ENCODE data around the gene ZNF467. TPM values are rescaled to one million over a fixed set of nuclear protein-coding genes. Genes with fewer than 3 reads are reported as not detected.

The ZNF467 gene
- total and polyA plus RNA-seq, 2 of the 8 experiments (the other 6 are each of a cell fraction or from before 2014, with no cell fraction given), result 0.50 to 0.51 TPM

- no peaks in the 10 kb centered on the region for H3K27me3 ChIP-seq (replicated peaks in 1 of 4; ENCODE audit: control insufficient read depth in 3 of 4, extremely low read depth in 1 of 4, insufficient read depth in 3 of 4, low read length in 3 of 4)
- no peak overlapping the region for H2AFZ ChIP-seq (ENCODE audit: low read length)
- H2BK15ac ChIP-seq (ENCODE audit: low read length), result no peak overlapping the region
- no peak overlapping the region for H3K4ac ChIP-seq (replicated peaks; ENCODE audit: insufficient read length, low read depth, low read length)
- no peaks in the 10 kb centered on the region; the same call in 1 of the 2 replicates for H3K79me1 ChIP-seq (ENCODE audit: low read depth, low read length)
- H2BK120ac ChIP-seq (replicated peaks; ENCODE audit: low read depth, low read length), result no peak overlapping the region
- H3K9me3 ChIP-seq (ENCODE audit: insufficient read depth in 2 of 2, low read depth in 1 of 2, low read length in 1 of 2), result peaks cover 8 to 29% of the 10 kb centered on the region in 2 experiments; a peak in 3 of 4 replicates
- H2BK12ac ChIP-seq (ENCODE audit: low read depth, low read length), result no peak overlapping the region
- H2BK20ac ChIP-seq (ENCODE audit: low read length), result no peak overlapping the region
- H3K4me3 ChIP-seq (ENCODE audit: extremely low read depth in 1 of 4, insufficient read depth in 2 of 4, low read depth in 3 of 4, low read length in 4 of 4), result no peak overlapping the region
- H4K5ac ChIP-seq (ENCODE audit: insufficient read length, low read depth, low read length), result no peak overlapping the region
- POLR2A ChIA-PET (ENCODE audit: partially characterized antibody), result interaction anchor here (0.7 to 1.1 kb wide), 2 partner anchors 11 to 25 kb away, joined by 3 read pairs; no protein-coding TSS in a partner anchor
- no peaks in the 10 kb centered on the region for H4K20me1 ChIP-seq (replicated peaks in 1 of 2; ENCODE audit: control insufficient read depth in 1 of 2, insufficient read depth in 2 of 2, low read length in 2 of 2)
- H4K91ac ChIP-seq (replicated peaks; ENCODE audit: insufficient read length, low read length), result no peak overlapping the region
- H3K27ac ChIP-seq (ENCODE audit: low read depth, low read length), result no peak overlapping the region
- H3K4me2 ChIP-seq (ENCODE audit: insufficient read depth in 1 of 2, low read depth in 2 of 2, low read length in 2 of 2), result no peak overlapping the region
- H3K23me2 ChIP-seq (ENCODE audit: low read depth, low read length), result no peaks in the 10 kb centered on the region
- H3K14ac ChIP-seq (ENCODE audit: insufficient read length), result no peak overlapping the region
- H3K56ac ChIP-seq (replicated peaks; ENCODE audit: insufficient read length, low read depth, low read length), result no peak overlapping the region
- H2BK5ac ChIP-seq (ENCODE audit: low read depth, low read length), result no peak overlapping the region; the same call in 1 of the 2 replicates
- FAIRE-seq, result no peak
- H3K79me2 ChIP-seq (ENCODE audit: control insufficient read depth in 1 of 2, insufficient read depth in 2 of 2, low read length in 2 of 2), result no peaks in the 10 kb centered on the region
- H3K36me3 ChIP-seq (ENCODE audit: control insufficient read depth in 2 of 4, insufficient read depth in 4 of 4, low read length in 3 of 4), result no peaks in the 10 kb centered on the region
- 89% methylated on average over 14 of the region's 17 CpGs; no CpG with 5 or more reads in 1 of the 2 experiments for WGBS, 2 experiments (ENCODE audit: extremely low coverage in 1 of 2, insufficient coverage in 1 of 2, insufficient read length in 1 of 2, insufficient replicate concordance in 2 of 2, low coverage in 1 of 2, low lambda C conversion rate in 2 of 2, missing lambda C conversion rate in 1 of 2)
- CTCF ChIA-PET (ENCODE audit: partially characterized antibody), result interaction anchor here (0.6 to 5.2 kb wide), 8 partner anchors 8 to 61 kb away, joined by 3 to 67 read pairs (median 4); no protein-coding TSS in a partner anchor
- H4K8ac ChIP-seq (ENCODE audit: extremely low read depth, insufficient read depth, low read length), result no peak overlapping the region
- no peak overlapping the region for H2AK5ac ChIP-seq (ENCODE audit: low read depth, low read length)
- H3K9ac ChIP-seq (replicated peaks in 1 of 4; ENCODE audit: extremely low read depth in 1 of 4, low read depth in 3 of 4, low read length in 3 of 4), result no peak overlapping the region
- DNase-seq (ENCODE audit: low read depth in 1 of 2, low spot score in 2 of 2), result no peak
- H3K23ac ChIP-seq (ENCODE audit: insufficient read length), result no peak overlapping the region
- H3K18ac ChIP-seq (ENCODE audit: extremely low read depth, low read length), result no peak overlapping the region
- H3K4me1 ChIP-seq (replicated peaks in 1 of 4; ENCODE audit: control insufficient read depth in 3 of 4, insufficient read depth in 4 of 4, low read length in 3 of 4), result peaks cover 0 to 8% (median 6%) of the 10 kb centered on the region in 4 experiments; a peak in 6 of 7 replicates
- TF ChIP-seq TBP (IDR thresholded peaks at IDR 0.05; ENCODE audit: low read depth, low read length) (no peak), SAP30 (IDR thresholded peaks at IDR 0.05; ENCODE audit: insufficient read depth, insufficient replicate concordance, low read length) (no peak), GTF2F1 (IDR thresholded peaks at IDR 0.05; ENCODE audit: borderline replicate concordance, low read depth, low read length) (no peak), RNF2 (IDR thresholded peaks at IDR 0.05; ENCODE audit: borderline replicate concordance, low read depth, low read length, missing control alignments, poor library complexity, severe bottlenecking) (no peak), POU5F1 (IDR thresholded peaks at IDR 0.05; ENCODE audit: low read depth, low read length) (no peak), BCL11A (IDR thresholded peaks at IDR 0.05; ENCODE audit: low read depth in 2 of 2, low read length in 2 of 2) (no peak), HDAC2 (IDR thresholded peaks at IDR 0.05; ENCODE audit: borderline replicate concordance in 1 of 2, low read depth in 2 of 2, low read length in 2 of 2) (no peak), SP2 (IDR thresholded peaks at IDR 0.05; ENCODE audit: low read length) (no peak), SP1 (IDR thresholded peaks at IDR 0.05; ENCODE audit: low read depth, low read length) (no peak)
These were observed 47.3 kb upstream of the ZNF467 start for GRCh38 chr7:149820622-149821190.

Data from H1 (cell line).